H1 (cell line): ENCODE data around the gene C1orf21. TPM values are rescaled to one million over a fixed set of nuclear protein-coding genes. Genes with fewer than 3 reads are reported as not detected.

Source experiments
- CTCF ChIA-PET: fragments of 300-600 bp; sonication (Branson Sonifier 250); formaldehyde crosslinking; loops from one replicate; lab custom pipeline; 2021; ENCODE audit not compliant: partially characterized antibody; lab: Charles Lee
- POLR2A ChIA-PET: fragments of 300-600 bp; sonication (Branson Sonifier 250); formaldehyde crosslinking; loops from one replicate; lab custom pipeline; 2021; ENCODE audit warnings: inconsistent platforms; ENCODE audit not compliant: partially characterized antibody; lab: Charles Lee
- DNase-seq, 2 experiments: peaks; one replicate each; pipeline versions ENCODE4 v3.0.0 to v3.0.0-alpha.2; 2010 to 2022; ENCODE audit warnings: low spot score in 2 of 2, low read depth in 1 of 2, mixed read lengths in 1 of 2
- FAIRE-seq: peaks from 2 replicates; lab custom pipeline; 2011; peaks lifted over from hg19 to GRCh38; lab: Jason Lieb, UNC
- H2AFZ ChIP-seq: 2 replicates; pipeline ENCODE4 v1.8.1; 2012; ENCODE audit warnings: low read length, inconsistent platforms
- H2AK5ac ChIP-seq: 2 replicates; pipeline ENCODE4 v1.6.1; 2013; ENCODE audit warnings: low read depth, low read length
- H2BK120ac ChIP-seq: replicated peaks from 2 replicates; pipeline ENCODE3; 2013; ENCODE audit warnings: low read depth, low read length, inconsistent platforms
- H2BK12ac ChIP-seq: 2 replicates; pipeline ENCODE4 v1.6.1; 2013; ENCODE audit warnings: low read depth, low read length
- H2BK15ac ChIP-seq: 2 replicates; pipeline ENCODE4 v1.6.1; 2013; ENCODE audit warnings: low read length
- H2BK20ac ChIP-seq: 2 replicates; pipeline ENCODE4 v1.6.1; 2013; ENCODE audit warnings: low read length
- H2BK5ac ChIP-seq: 2 replicates; pipeline ENCODE4 v1.6.1; 2013; ENCODE audit warnings: low read depth, low read length
- H3K14ac ChIP-seq: 2 replicates; pipeline ENCODE4 v1.6.1; 2013; ENCODE audit warnings: inconsistent platforms; ENCODE audit not compliant: insufficient read length
- H3K18ac ChIP-seq: 2 replicates; pipeline ENCODE4 v1.6.1; 2013; ENCODE audit warnings: low read length; ENCODE audit errors: extremely low read depth
- H3K23ac ChIP-seq: 2 replicates; pipeline ENCODE4 v1.6.1; 2013; ENCODE audit warnings: inconsistent platforms; ENCODE audit not compliant: insufficient read length
- H3K23me2 ChIP-seq: 2 replicates; pipeline ENCODE4 v1.6.1; 2013; ENCODE audit warnings: low read depth, low read length
- H3K27ac ChIP-seq: 2 replicates; pipeline ENCODE4 v1.6.1; 2011; ENCODE audit warnings: low read depth, low read length, inconsistent platforms
- H3K27me3 ChIP-seq, 4 experiments: replicated peaks in 1 of 4; 1 replicate in 1 of 4; 2 replicates in 3 of 4; pipeline versions ENCODE4 v1.6.1 to v1.8.1; 2011 to 2013; ENCODE audit warnings: low read length in 3 of 4, mild to moderate bottlenecking in 3 of 4, inconsistent platforms in 2 of 4, mixed read lengths in 2 of 4, moderate library complexity in 1 of 4; ENCODE audit not compliant: control insufficient read depth in 3 of 4, insufficient read depth in 3 of 4; ENCODE audit errors: extremely low read depth in 1 of 4
- H3K36me3 ChIP-seq, 4 experiments: 2 replicates each; pipeline versions ENCODE4 v1.6.1 to v1.8.1; 2011 to 2013; ENCODE audit warnings: mild to moderate bottlenecking in 4 of 4, low read length in 3 of 4, moderate library complexity in 2 of 4, control low read depth in 1 of 4, inconsistent platforms in 1 of 4; ENCODE audit not compliant: insufficient read depth in 4 of 4, control insufficient read depth in 2 of 4
- H3K4ac ChIP-seq: replicated peaks from 2 replicates; pipeline ENCODE3; 2013; ENCODE audit warnings: low read length, low read depth, mixed read lengths, inconsistent platforms; ENCODE audit not compliant: insufficient read length
- H3K4me1 ChIP-seq, 4 experiments: replicated peaks in 1 of 4; 1 replicate in 1 of 4; 2 replicates in 3 of 4; pipeline versions ENCODE4 v1.6.1 to v1.8.1; 2011 to 2013; ENCODE audit warnings: low read length in 3 of 4, inconsistent platforms in 2 of 4, mixed read lengths in 1 of 4; ENCODE audit not compliant: insufficient read depth in 4 of 4, control insufficient read depth in 3 of 4
- H3K4me2 ChIP-seq, 2 experiments: 2 replicates each; pipeline versions ENCODE4 v1.6.1 to v1.8.1; 2011 to 2013; ENCODE audit warnings: low read depth in 2 of 2, low read length in 2 of 2, control low read depth in 1 of 2, inconsistent platforms in 1 of 2, mild to moderate bottlenecking in 1 of 2; ENCODE audit not compliant: insufficient read depth in 1 of 2
- H3K4me3 ChIP-seq, 4 experiments: fragments of 200-600, 300-600 bp in 1 of 4; sonication (generic), shearing (Covaris generic), sonication (Bioruptor Twin) in 1 of 4; 2 replicates each; pipeline versions ENCODE4 v1.5.1 to v1.8.1; 2011 to 2016; ENCODE audit warnings: low read length in 4 of 4, low read depth in 3 of 4, control low read depth in 2 of 4, inconsistent platforms in 2 of 4, mild to moderate bottlenecking in 2 of 4, mixed read lengths in 1 of 4, moderate library complexity in 1 of 4; ENCODE audit not compliant: insufficient read depth in 2 of 4; ENCODE audit errors: extremely low read depth in 1 of 4
- H3K56ac ChIP-seq: replicated peaks from 2 replicates; pipeline ENCODE3; 2013; ENCODE audit warnings: low read depth, mild to moderate bottlenecking, mixed read lengths, low read length, inconsistent platforms; ENCODE audit not compliant: insufficient read length
- H3K79me1 ChIP-seq: 2 replicates; pipeline ENCODE4 v1.6.1; 2013; ENCODE audit warnings: low read depth, low read length, control low read depth
- H3K79me2 ChIP-seq, 2 experiments: 2 replicates each; pipeline versions ENCODE4 v1.6.1 to v1.8.1; 2012 to 2013; ENCODE audit warnings: low read length in 2 of 2, mild to moderate bottlenecking in 2 of 2, inconsistent platforms in 1 of 2; ENCODE audit not compliant: insufficient read depth in 2 of 2, control insufficient read depth in 1 of 2
- H3K9ac ChIP-seq, 4 experiments: replicated peaks in 1 of 4; 1 replicate in 1 of 4; 2 replicates in 3 of 4; pipeline versions ENCODE4 v1.6.1 to v1.8.1; 2011 to 2013; ENCODE audit warnings: low read depth in 3 of 4, low read length in 3 of 4, control low read depth in 2 of 4, mild to moderate bottlenecking in 2 of 4, moderate library complexity in 2 of 4, inconsistent platforms in 1 of 4; ENCODE audit errors: extremely low read depth in 1 of 4
- H3K9me3 ChIP-seq, 2 experiments: 2 replicates each; pipeline versions ENCODE4 v1.6.1 to v1.8.1; 2012 to 2013; ENCODE audit warnings: mild to moderate bottlenecking in 2 of 2, moderate library complexity in 2 of 2, control low read depth in 1 of 2, inconsistent platforms in 1 of 2, low read depth in 1 of 2, low read length in 1 of 2, mixed read lengths in 1 of 2; ENCODE audit not compliant: insufficient read depth in 2 of 2
- H4K20me1 ChIP-seq, 2 experiments: replicated peaks in 1 of 2; 2 replicates each; pipeline versions ENCODE3 to v1.8.1; 2011 to 2013; ENCODE audit warnings: inconsistent platforms in 2 of 2, low read length in 2 of 2, mild to moderate bottlenecking in 1 of 2; ENCODE audit not compliant: insufficient read depth in 2 of 2, control insufficient read depth in 1 of 2
- H4K5ac ChIP-seq: 2 replicates; pipeline ENCODE4 v1.6.1; 2013; ENCODE audit warnings: low read length, low read depth, mixed read lengths, inconsistent platforms; ENCODE audit not compliant: insufficient read length
- H4K8ac ChIP-seq: 2 replicates; pipeline ENCODE4 v1.8.0; 2013; ENCODE audit warnings: mild to moderate bottlenecking, moderate library complexity, low read length, inconsistent platforms; ENCODE audit not compliant: insufficient read depth; ENCODE audit errors: extremely low read depth
- H4K91ac ChIP-seq: replicated peaks from 2 replicates; pipeline ENCODE3; 2013; ENCODE audit warnings: low read length, mixed read lengths, inconsistent platforms; ENCODE audit not compliant: insufficient read length
- CBX8 ChIP-seq: fragments of 300-800, 300-1000 bp; sonication (generic); IDR thresholded peaks from 2 replicates; pipeline ENCODE4 v1.7.1; 2016; ENCODE audit warnings: low read depth, low read length, borderline replicate concordance
- KDM1A ChIP-seq: fragments of 200-600, 300-600 bp; sonication (generic); IDR thresholded peaks from 2 replicates; pipeline ENCODE4 v1.7.1; 2016; ENCODE audit warnings: mild to moderate bottlenecking, low read length, borderline replicate concordance
- NRF1 ChIP-seq: IDR thresholded peaks from 2 replicates; pipeline ENCODE4 v1.6.1; 2011; ENCODE audit warnings: mild to moderate bottlenecking, low read depth, low read length, improper control_type of control experiment
- POLR2AphosphoS5 ChIP-seq: IDR thresholded peaks from 2 replicates; pipeline ENCODE4 v1.6.1; 2011; ENCODE audit warnings: low read depth, low read length
- TEAD4 ChIP-seq: IDR thresholded peaks from 2 replicates; pipeline ENCODE4 v1.6.1; 2012; ENCODE audit warnings: low read depth, low read length, inconsistent platforms, mixed read lengths
- WGBS, 2 experiments: shearing (Covaris generic) in 1 of 2; methylation state at CpG; one replicate each; pipeline versions ENCODE4 v1.1.6 to v1.1.7; 2013 to 2015; ENCODE audit warnings: low lambda C conversion rate in 2 of 2, mixed read lengths in 2 of 2, inconsistent platforms in 1 of 2, low coverage in 1 of 2, missing lambda C conversion rate in 1 of 2; ENCODE audit not compliant: insufficient replicate concordance in 2 of 2, insufficient coverage in 1 of 2, insufficient read length in 1 of 2; ENCODE audit errors: extremely low coverage in 1 of 2, missing lambda C conversion rate in 1 of 2; 5-methylcytosine and 5-hydroxymethylcytosine counted together
- polyA plus RNA-seq, 7 experiments: library from polyadenylated mRNA; depleted of rRNA in 3 of 7; stranded (reverse) in 5 of 7; unstranded in 2 of 7; fragments of >200 nt in 5 of 7; fragments of 200-250 nt in 2 of 7; gene quantifications; 1 replicate in 5 of 7; 2 replicates in 1 of 7; 4 replicates in 1 of 7; pipeline versions ENCODE4 v1.2.1 to v1.2.3, GENCODE V29; 2011 to 2013; ENCODE audit warnings: missing spikeins in 2 of 7, mixed read lengths in 2 of 7
- total RNA-seq: library from RNA; stranded (reverse); fragmentation: NEBNext Ultra II Directional; extraction: Animal tissue kit (Norgen Biotek cat#: 25700); gene quantifications from 2 replicates; pipeline ENCODE4 v1.2.1, GENCODE V29; 2021

The C1orf21 gene
- total and polyA plus RNA-seq, 2 of the 8 experiments (the other 6 are each of a cell fraction or from before 2014, with no cell fraction given) = 16.6 to 51.0 TPM

GRCh38 chr1:184368354-184368753 lies 18.5 kb upstream of the C1orf21 start:
- no peaks in the 10 kb centered on the region for H3K9me3 ChIP-seq
- no peak overlapping the region for H2BK5ac ChIP-seq
- H3K9ac ChIP-seq = no peak overlapping the region; a peak in 1 of 7 replicates
- no peaks in the 10 kb centered on the region; the same call in 1 of the 2 replicates for H3K23me2 ChIP-seq
- no peak for FAIRE-seq
- peaks cover 0 to 4% (median under 1%) of the 10 kb centered on the region in 4 experiments; a peak in 2 of 7 replicates for H3K4me1 ChIP-seq
- no peak overlapping the region for H2AK5ac ChIP-seq
- no peaks in the 10 kb centered on the region for H3K36me3 ChIP-seq
- POLR2A ChIA-PET = no interaction called here
- no peaks in the 10 kb centered on the region for H4K20me1 ChIP-seq
- H3K4me2 ChIP-seq = no peak overlapping the region
- H2BK15ac ChIP-seq = no peak overlapping the region
- H3K27ac ChIP-seq = no peak overlapping the region
- H2AFZ ChIP-seq = no peak overlapping the region
- H3K4me3 ChIP-seq = no peak overlapping the region
- H3K14ac ChIP-seq = no peak overlapping the region
- H2BK120ac ChIP-seq = no peak overlapping the region
- no peak overlapping the region for H4K5ac ChIP-seq
- H2BK12ac ChIP-seq = no peak overlapping the region
- H4K8ac ChIP-seq = no peak overlapping the region
- H2BK20ac ChIP-seq = no peak overlapping the region
- TF ChIP-seq CBX8 = no peak
- no peak for TF ChIP-seq TEAD4
- TF ChIP-seq NRF1 = no peak
- no peak for TF ChIP-seq KDM1A
- no peak for TF ChIP-seq POLR2AphosphoS5
- DNase-seq = no peak
- H3K27me3 ChIP-seq = no peaks in the 10 kb centered on the region
- no peak overlapping the region for H3K56ac ChIP-seq
- CTCF ChIA-PET = no interaction called here
- no peak overlapping the region for H4K91ac ChIP-seq
- no peaks in the 10 kb centered on the region for H3K79me2 ChIP-seq
- no peaks in the 10 kb centered on the region for H3K79me1 ChIP-seq
- 84 to 100% methylated on average over 1 to 2 of the region's 2 CpGs for WGBS, 2 experiments
- no peak overlapping the region for H3K23ac ChIP-seq
- H3K4ac ChIP-seq = no peak overlapping the region
- H3K18ac ChIP-seq = no peak overlapping the region
